T-helper 2 cell treated with Interferon-gamma antibody and Interleukin-4, amounts not matched to agents 100 ng/mL and 5 ng/mL, for 36 hours (primary cell): ENCODE measurements around the gene NFKBIA. TPM values are rescaled to one million over a fixed set of nuclear protein-coding genes. Genes with fewer than 3 reads are reported as not detected.

Source experiments
- intact Hi-C: fragments of 100-400 bp; cut with micrococcal nuclease; formaldehyde crosslinking; loops from one replicate; pipeline ENCODE4 v1.15.1; 2023
- total RNA-seq: library from RNA; stranded (reverse); gene quantifications from 2 replicates; pipeline ENCODE4 v1.2.3, GENCODE V29; 2022

The NFKBIA gene, protein sequence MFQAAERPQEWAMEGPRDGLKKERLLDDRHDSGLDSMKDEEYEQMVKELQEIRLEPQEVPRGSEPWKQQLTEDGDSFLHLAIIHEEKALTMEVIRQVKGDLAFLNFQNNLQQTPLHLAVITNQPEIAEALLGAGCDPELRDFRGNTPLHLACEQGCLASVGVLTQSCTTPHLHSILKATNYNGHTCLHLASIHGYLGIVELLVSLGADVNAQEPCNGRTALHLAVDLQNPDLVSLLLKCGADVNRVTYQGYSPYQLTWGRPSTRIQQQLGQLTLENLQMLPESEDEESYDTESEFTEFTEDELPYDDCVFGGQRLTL
- 101 and 113 TPM in 2 replicates for total RNA-seq

DNA sequence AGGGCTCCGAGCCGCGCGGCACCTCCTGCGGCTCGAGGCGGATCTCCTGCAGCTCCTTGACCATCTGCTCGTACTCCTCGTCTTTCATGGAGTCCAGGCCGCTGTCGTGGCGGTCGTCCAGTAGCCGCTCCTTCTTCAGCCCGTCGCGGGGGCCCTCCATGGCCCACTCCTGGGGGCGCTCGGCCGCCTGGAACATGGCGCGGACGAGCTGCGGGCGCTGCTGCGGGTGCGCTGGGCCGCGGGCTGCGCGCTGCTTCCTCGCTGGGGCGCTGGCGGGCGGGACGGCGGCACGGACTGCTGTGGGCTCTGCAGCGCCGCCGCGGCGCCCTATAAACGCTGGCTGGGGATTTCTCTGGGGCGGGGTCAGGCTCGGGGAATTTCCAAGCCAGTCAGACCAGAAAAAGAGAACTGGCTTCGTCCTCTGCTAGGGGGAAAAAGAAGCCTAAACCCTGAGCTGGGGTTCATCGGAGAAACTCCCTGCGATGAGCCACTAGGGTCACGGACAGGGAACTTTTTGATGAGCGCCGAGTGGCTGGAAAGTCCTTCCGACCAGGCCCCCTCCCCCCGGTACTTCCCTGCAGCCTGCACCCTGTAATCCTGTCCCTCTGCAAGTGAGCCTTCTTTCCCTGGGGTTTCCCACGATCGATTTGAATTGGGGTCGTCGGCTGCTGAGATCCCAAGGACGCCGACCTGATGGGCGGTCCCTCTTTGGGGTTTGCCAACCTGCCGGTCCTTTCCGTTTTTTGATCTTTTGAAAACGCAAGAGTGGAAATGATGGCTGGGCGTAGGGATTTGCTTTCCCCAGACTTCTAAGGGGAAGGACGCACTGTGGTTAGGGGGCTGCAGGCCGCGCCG is at the start of gene NFKBIA:
Gene NFKBIA (minus strand): TSS at position 301 of the 855 bp plus-strand sequence. CDS start 105 bp downstream, at position 196.
- intact Hi-C loops, result loop anchor here (1.0 to 5.0 kb wide), 8 partner anchors 12 to 530 kb away; partner anchors contain the start of genes BAZ1A, FAM177A1, PRORP and PSMA6

- intact Hi-C loops, result no loop called here
Measured at GRCh38 chr14:35446450-35446849, 41.9 kb upstream of the NFKBIA start.

GRCh38 chr14:35444104-35444503 is 39.6 kb upstream of the NFKBIA start:
- intact Hi-C loops, result no loop called here

DNA sequence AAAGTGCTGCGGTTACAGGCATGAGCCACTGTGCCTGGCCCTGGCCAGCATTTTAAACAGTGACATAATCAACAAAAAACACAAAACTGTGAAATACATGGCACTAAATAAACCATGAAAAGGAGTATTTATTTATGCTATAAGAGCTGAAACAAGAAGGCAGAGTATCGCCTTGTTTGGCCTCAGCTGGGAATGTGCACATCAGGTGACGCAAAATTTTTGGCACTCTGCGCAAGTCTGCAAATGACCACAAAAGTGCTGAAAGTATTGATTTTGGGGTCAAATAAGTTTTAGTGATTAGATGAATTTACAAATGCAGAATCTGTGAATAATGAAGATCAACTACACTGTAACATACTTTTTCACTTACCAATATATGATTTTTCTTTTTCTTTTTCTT is 36.6 kb upstream of the NFKBIA start:
- intact Hi-C loops, result no loop called here

DNA sequence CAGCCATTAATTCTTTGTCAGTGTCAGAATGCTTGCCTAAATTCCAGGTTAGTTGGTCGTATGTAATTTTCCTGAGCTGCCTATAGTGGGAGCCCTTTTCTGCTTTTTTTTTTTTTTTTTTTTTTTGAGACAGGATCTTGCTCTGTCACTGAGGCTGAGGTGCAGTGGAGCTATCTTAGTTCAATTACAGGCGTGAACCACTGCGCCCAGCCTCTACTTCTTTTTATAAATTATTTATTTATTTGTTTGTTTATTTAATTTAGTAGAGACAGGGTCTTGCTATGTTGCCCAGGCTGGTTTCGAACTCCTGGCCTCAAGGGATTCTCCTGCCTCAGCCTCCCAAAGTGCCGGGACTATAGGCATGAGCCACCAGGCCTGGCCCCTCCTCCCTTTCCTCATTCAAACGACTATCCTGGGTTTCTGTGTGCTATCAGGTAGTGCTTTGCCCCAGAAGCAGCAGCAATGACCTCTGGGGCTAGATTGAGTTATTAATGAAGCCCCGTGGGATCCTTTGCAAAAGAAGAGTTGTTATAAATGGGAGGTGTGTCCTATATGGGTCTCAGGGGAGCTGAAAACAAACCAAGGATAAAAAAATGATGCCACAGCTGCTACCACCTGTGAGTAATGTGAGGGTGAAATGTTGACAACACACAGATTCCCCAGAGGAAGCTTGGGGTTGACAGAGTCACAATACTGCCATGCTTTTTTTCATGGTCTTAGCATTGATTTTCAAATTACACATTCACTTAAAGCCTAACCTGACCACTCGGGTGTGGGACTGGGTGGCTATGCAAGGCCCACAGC is 34.6 kb upstream of the NFKBIA start:
- intact Hi-C loops, result loop anchor here (1.0 to 5.0 kb wide), 2 partner anchors 248 to 378 kb away; no protein-coding TSS in a partner anchor

GRCh38 chr14:35438492-35438891 is 33.9 kb upstream of the NFKBIA start:
- intact Hi-C loops, result loop anchor here (5.0 kb wide), 1 partner anchor 379 kb away; no protein-coding TSS in a partner anchor

GRCh38 chr14:35435177-35435576 is 30.6 kb upstream of the NFKBIA start:
- intact Hi-C loops, result loop anchor here (5.0 kb wide), 1 partner anchor 382 kb away; no protein-coding TSS in a partner anchor

- intact Hi-C loops, result no loop called here
Measured at GRCh38 chr14:35433826-35434225, 29.3 kb upstream of the NFKBIA start.

GRCh38 chr14:35430459-35431199 is 26.1 kb upstream of the NFKBIA start:
- intact Hi-C loops, result no loop called here

DNA sequence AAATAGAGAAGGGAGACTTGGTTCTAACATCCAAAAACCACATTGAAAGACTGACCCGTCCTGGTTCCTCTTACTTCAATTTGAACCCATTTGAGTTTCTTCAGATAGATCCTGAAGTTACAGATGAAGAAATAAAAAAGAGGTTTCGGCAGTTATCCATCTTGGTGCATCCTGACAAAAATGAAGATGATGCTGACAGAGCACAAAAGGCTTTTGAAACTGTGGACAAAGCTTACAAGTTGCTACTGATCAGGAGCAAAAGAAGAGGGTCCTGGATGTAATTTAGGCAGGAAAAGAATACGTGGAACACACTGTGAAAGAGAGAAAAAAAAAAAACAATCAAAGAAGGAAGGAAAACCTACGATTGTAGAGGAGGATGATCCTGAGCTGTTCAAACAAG is 25.4 kb upstream of the NFKBIA start:
- intact Hi-C loops, result no loop called here

DNA sequence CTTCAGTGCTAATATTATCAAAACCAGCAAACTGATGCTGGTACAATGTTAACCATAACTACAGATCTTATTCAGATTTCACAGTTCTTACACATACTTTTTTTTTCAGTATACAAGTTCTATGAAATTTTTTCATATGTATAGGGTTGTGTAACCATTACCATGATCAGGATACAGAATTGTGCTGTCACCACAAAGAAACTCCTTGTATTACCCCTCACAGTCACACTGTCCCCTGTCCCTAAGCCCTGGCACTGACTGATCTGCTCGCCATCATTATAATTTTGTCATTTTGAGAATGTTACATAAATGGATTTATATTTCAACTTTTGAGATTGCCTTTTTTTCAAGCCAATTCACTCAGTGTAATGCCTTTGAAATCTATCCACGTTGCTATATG is 21.3 kb upstream of the NFKBIA start:
- intact Hi-C loops, result no loop called here

DNA sequence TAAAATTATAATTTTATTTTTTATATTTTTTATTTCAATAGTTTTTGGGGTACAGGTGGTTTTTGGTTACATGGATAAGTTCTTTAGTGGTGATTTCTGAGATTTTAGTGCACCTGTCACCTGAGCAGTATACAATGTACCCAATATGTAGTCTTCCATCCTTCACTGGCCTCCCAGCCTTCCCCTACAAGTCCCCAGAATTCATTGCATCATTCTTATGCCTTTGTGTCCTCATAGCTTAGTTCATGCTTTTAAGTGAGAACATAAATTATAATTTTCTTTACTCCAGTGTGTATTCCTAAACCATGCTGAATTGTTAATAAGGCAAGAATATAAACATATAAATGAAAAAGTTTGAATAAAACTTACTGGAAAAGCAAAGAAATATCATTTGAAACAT is 19.1 kb upstream of the NFKBIA start:
- intact Hi-C loops, result loop anchor here (2.0 to 5.0 kb wide), 3 partner anchors 384 to 1091 kb away; partner anchors contain the start of gene RALGAPA1

- intact Hi-C loops, result loop anchor here (5.0 kb wide), 2 partner anchors 387 to 1088 kb away; partner anchors contain the start of gene RALGAPA1
Measured at GRCh38 chr14:35420036-35420811, 15.7 kb upstream of the NFKBIA start.

GRCh38 chr14:35419429-35419841 is 14.9 kb upstream of the NFKBIA start:
- intact Hi-C loops, result loop anchor here (5.0 kb wide), 2 partner anchors 268 to 437 kb away; partner anchors contain the start of gene SRP54

DNA sequence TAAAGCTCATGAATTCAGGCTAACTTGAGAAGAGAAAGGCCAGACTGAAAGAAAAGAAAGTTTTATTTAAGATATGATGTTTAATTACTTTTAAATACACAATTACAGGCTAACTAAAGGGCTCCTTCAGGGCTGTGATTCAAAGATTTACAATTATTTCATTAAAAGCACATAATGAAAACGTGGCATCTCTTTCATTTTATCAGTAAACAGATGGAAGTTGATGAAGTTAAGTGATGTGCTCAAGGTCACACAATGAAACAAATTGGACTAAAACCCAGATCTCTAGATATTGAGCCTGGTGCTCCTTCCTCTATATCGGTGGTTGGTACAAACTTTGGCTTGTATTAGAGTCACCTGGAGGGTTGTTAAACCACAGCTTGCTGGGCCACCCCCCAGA is 13.5 kb upstream of the NFKBIA start:
- intact Hi-C loops, result loop anchor here (5.0 kb wide), 2 partner anchors 269 to 436 kb away; partner anchors contain the start of gene SRP54

GRCh38 chr14:35416108-35416750 is 11.7 kb upstream of the NFKBIA start:
- intact Hi-C loops, result loop anchor here (1.0 to 5.0 kb wide), 4 partner anchors 12 to 434 kb away; partner anchors contain the start of genes FAM177A1, NFKBIA and SRP54

DNA sequence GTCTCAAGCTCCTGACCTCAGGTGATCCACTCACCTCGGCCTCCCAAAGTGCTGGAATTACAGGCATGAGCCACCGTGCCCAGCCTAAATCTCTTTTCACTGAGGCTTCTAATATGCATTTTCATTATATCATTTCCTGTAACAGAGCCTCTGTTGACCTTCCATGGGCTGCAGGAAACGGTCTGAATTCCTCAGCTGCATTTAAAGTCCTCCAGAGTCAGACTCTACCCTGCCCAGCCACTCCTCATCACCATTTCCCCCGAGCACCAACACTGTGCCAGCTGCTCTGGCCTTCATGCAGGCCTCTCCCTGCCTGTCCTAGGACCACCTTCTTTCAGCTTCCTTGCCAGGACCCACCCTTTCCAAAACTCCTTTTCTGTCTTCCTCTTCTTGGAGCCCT is 9.8 kb upstream of the NFKBIA start:
- intact Hi-C loops, result no loop called here

- intact Hi-C loops, result no loop called here
Measured at GRCh38 chr14:35412272-35413056, 7.9 kb upstream of the NFKBIA start.
